ENCODE measurements around the gene LIN37. TPM values are rescaled to one million over a fixed set of nuclear protein-coding genes. Genes with fewer than 3 reads are reported as not detected.
A peak's percentile ranks its signal among the peaks of the same experiment; 100 is the strongest.

The LIN37 gene
- total and polyA plus RNA-seq, 2 of the 13 experiments (the other 11 are each of a cell fraction or from before 2014, with no cell fraction given), result 6.3 to 8.7 TPM

DNA sequence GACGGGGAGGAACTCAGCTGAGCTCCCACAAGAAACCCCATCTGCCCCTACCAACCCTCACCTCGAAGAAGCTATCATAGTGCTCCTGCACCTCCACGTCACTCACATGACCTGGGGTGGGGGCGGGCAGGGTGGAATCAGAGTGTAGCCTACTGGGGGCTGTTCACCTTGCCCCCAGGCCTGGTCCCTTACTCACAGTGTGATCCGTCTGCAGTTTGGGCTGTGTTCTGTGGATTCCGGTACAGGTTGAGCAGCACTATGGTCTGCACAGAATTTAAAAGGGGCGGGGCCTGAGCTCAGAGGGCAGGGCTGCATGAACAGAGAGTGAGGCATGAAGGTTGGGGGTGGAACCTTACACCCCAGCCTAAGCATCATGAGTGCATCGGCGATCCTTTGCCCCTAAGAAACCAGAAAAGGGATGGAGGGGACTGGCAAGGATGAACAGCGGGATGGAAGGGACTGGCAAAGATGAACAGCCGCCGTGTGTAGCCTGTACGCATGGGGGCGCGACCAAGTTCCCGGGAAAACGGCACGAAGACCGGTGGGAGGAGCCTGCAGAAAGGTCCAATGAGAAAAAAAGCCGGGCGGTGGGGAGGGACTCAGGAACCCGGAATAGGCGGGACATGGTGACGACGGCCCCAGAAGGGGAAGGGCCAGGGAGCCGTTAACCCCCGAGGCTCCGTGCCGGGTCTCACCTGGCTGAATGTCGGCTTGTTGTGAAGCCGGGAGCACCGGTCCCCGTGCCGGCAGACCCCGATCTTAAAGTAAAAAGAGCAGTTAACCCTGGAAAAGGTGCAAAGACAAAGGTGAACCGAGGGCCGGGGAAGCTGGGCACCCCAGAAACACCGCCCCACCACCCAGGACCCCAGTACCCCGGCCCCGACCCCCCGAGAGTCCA is 3.7 kb upstream of the LIN37 start (continued):
- TF ChIP-seq, protein P1, sequence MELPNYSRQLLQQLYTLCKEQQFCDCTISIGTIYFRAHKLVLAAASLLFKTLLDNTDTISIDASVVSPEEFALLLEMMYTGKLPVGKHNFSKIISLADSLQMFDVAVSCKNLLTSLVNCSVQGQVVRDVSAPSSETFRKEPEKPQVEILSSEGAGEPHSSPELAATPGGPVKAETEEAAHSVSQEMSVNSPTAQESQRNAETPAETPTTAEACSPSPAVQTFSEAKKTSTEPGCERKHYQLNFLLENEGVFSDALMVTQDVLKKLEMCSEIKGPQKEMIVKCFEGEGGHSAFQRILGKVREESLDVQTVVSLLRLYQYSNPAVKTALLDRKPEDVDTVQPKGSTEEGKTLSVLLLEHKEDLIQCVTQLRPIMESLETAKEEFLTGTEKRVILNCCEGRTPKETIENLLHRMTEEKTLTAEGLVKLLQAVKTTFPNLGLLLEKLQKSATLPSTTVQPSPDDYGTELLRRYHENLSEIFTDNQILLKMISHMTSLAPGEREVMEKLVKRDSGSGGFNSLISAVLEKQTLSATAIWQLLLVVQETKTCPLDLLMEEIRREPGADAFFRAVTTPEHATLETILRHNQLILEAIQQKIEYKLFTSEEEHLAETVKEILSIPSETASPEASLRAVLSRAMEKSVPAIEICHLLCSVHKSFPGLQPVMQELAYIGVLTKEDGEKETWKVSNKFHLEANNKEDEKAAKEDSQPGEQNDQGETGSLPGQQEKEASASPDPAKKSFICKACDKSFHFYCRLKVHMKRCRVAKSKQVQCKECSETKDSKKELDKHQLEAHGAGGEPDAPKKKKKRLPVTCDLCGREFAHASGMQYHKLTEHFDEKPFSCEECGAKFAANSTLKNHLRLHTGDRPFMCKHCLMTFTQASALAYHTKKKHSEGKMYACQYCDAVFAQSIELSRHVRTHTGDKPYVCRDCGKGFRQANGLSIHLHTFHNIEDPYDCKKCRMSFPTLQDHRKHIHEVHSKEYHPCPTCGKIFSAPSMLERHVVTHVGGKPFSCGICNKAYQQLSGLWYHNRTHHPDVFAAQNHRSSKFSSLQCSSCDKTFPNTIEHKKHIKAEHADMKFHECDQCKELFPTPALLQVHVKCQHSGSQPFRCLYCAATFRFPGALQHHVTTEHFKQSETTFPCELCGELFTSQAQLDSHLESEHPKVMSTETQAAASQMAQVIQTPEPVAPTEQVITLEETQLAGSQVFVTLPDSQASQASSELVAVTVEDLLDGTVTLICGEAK (IDR thresholded peaks at IDR 0.05), result no peak
- TF ChIP-seq, protein P1 (CRISPR knock-in tag; IDR thresholded peaks at IDR 0.05), result peak; percentile 48; the same call in 1 of the 2 replicates
- TF ChIP-seq, protein P2, sequence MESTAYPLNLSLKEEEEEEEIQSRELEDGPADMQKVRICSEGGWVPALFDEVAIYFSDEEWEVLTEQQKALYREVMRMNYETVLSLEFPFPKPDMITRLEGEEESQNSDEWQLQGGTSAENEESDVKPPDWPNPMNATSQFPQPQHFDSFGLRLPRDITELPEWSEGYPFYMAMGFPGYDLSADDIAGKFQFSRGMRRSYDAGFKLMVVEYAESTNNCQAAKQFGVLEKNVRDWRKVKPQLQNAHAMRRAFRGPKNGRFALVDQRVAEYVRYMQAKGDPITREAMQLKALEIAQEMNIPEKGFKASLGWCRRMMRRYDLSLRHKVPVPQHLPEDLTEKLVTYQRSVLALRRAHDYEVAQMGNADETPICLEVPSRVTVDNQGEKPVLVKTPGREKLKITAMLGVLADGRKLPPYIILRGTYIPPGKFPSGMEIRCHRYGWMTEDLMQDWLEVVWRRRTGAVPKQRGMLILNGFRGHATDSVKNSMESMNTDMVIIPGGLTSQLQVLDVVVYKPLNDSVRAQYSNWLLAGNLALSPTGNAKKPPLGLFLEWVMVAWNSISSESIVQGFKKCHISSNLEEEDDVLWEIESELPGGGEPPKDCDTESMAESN (CRISPR knock-in tag; conservative IDR thresholded peaks at IDR 0.05), result peak; percentile 73; the same call in 1 of the 2 replicates
- TF ChIP-seq HDAC1 (CRISPR knock-in tag; IDR thresholded peaks at IDR 0.05), result peak; percentile 48
- 0 out of 2 replicates have a peak, but pooled peaks have one; percentile 62 for TF ChIP-seq ZFP90 (CRISPR knock-in tag; IDR thresholded peaks at IDR 0.05; ENCODE audit: borderline replicate concordance)
- TF ChIP-seq ZNF652 (CRISPR knock-in tag; IDR thresholded peaks at IDR 0.05; ENCODE audit: borderline replicate concordance, low read depth), result peak; percentile 99
- TF ChIP-seq MXI1 (IDR thresholded peaks at IDR 0.05; ENCODE audit: borderline replicate concordance, low read depth, low read length), result peak; percentile 89; the same call in 2 of the 3 replicates
- no peak for TF ChIP-seq KMT2A (CRISPR knock-in tag; IDR thresholded peaks at IDR 0.05)
- peak; percentile 34; the same call in 1 of the 2 replicates for TF ChIP-seq YEATS4 (CRISPR knock-in tag; IDR thresholded peaks at IDR 0.05; ENCODE audit: borderline replicate concordance)
- TF ChIP-seq, protein P3, sequence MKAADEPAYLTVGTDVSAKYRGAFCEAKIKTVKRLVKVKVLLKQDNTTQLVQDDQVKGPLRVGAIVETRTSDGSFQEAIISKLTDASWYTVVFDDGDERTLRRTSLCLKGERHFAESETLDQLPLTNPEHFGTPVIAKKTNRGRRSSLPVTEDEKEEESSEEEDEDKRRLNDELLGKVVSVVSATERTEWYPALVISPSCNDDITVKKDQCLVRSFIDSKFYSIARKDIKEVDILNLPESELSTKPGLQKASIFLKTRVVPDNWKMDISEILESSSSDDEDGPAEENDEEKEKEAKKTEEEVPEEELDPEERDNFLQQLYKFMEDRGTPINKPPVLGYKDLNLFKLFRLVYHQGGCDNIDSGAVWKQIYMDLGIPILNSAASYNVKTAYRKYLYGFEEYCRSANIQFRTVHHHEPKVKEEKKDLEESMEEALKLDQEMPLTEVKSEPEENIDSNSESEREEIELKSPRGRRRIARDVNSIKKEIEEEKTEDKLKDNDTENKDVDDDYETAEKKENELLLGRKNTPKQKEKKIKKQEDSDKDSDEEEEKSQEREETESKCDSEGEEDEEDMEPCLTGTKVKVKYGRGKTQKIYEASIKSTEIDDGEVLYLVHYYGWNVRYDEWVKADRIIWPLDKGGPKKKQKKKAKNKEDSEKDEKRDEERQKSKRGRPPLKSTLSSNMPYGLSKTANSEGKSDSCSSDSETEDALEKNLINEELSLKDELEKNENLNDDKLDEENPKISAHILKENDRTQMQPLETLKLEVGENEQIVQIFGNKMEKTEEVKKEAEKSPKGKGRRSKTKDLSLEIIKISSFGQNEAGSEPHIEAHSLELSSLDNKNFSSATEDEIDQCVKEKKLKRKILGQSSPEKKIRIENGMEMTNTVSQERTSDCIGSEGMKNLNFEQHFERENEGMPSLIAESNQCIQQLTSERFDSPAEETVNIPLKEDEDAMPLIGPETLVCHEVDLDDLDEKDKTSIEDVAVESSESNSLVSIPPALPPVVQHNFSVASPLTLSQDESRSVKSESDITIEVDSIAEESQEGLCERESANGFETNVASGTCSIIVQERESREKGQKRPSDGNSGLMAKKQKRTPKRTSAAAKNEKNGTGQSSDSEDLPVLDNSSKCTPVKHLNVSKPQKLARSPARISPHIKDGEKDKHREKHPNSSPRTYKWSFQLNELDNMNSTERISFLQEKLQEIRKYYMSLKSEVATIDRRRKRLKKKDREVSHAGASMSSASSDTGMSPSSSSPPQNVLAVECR (CRISPR knock-in tag; IDR thresholded peaks at IDR 0.05; ENCODE audit: borderline replicate concordance), result peak; percentile 51
- TF ChIP-seq, protein P4, sequence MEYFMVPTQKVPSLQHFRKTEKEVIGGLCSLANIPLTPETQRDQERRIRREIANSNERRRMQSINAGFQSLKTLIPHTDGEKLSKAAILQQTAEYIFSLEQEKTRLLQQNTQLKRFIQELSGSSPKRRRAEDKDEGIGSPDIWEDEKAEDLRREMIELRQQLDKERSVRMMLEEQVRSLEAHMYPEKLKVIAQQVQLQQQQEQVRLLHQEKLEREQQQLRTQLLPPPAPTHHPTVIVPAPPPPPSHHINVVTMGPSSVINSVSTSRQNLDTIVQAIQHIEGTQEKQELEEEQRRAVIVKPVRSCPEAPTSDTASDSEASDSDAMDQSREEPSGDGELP (IDR thresholded peaks at IDR 0.05; ENCODE audit: borderline replicate concordance, low read depth), result peak; percentile 9; the same call in 1 of the 2 replicates
